ENCODE results near the gene TNFAIP8L2.
A peak's percentile ranks its signal among the peaks of the same experiment; 100 is the strongest.
"Not testable (repeated sequence)": the region's sequence is repeated elsewhere in the genome, so short reads cannot be mapped to it uniquely, and the experiment has no call there.

TNFAIP8L2 gene

GRCh38 chr1:151146412-151147131 is 9.9 kb upstream of the TNFAIP8L2 start, which contains the start of gene SEMA6C:
Gene SEMA6C (minus strand): TSS chr1:151146631. CDS start chr1:151142621, 4,010 bp downstream.
- DNase-seq = peak; percentile 94

- no peak for DNase-seq
Observed at GRCh38 chr1:151147132-151147503, 9.3 kb upstream of the TNFAIP8L2 start.

- no peak for DNase-seq
Observed at GRCh38 chr1:151147665-151148064, 8.8 kb upstream of the TNFAIP8L2 start.

GRCh38 chr1:151157067-151157531 is 650 bp downstream of the TNFAIP8L2 start:
- no peak for DNase-seq

- DNase-seq = no peak
Observed at GRCh38 chr1:151158326-151158725, 1.9 kb downstream of the TNFAIP8L2 start.

GRCh38 chr1:151158751-151159251 is 2.4 kb downstream of the TNFAIP8L2 start:
- DNase-seq = no peak

- no peak for DNase-seq
Observed at GRCh38 chr1:151159373-151159772, 2.9 kb downstream of the TNFAIP8L2 start.

- no peak for DNase-seq
Observed at GRCh38 chr1:151164732-151165280, 8.4 kb downstream of the TNFAIP8L2 start.

- DNase-seq = no peak
Observed at GRCh38 chr1:151165281-151165737, 8.9 kb downstream of the TNFAIP8L2 start.

- peak; percentile 99 for DNase-seq
Observed at GRCh38 chr1:151165738-151166504, 9.5 kb downstream of the TNFAIP8L2 start, which contains the start of the genes LYSMD1 and SCNM1. Gene LYSMD1 (minus strand): TSS chr1:151165902. CDS start chr1:151165258, 644 bp downstream. Gene SCNM1 (plus strand): TSS chr1:151166144. CDS start chr1:151166153, 9 bp downstream.

GRCh38 chr1:151166505-151166956 is 10.1 kb downstream of the TNFAIP8L2 start:
- DNase-seq = no peak

GRCh38 chr1:151167116-151167515 is 10.7 kb downstream of the TNFAIP8L2 start:
- DNase-seq = no peak

GRCh38 chr1:151171190-151171589 is 14.7 kb downstream of the TNFAIP8L2 start:
- no peak for DNase-seq

GRCh38 chr1:151175041-151175741 is 18.7 kb downstream of the TNFAIP8L2 start:
- no peak for DNase-seq

GRCh38 chr1:151175863-151176262 is 19.4 kb downstream of the TNFAIP8L2 start, which contains the start of gene TMOD4:
Gene TMOD4 (minus strand): TSS chr1:151175981. CDS start chr1:151174875, 1,106 bp downstream.
- no peak for DNase-seq

GRCh38 chr1:151176514-151177045 is 20.1 kb downstream of the TNFAIP8L2 start:
- DNase-seq = no peak

- DNase-seq = no peak
Observed at GRCh38 chr1:151184211-151184610, 27.8 kb downstream of the TNFAIP8L2 start.

GRCh38 chr1:151187205-151187604 is 30.8 kb downstream of the TNFAIP8L2 start:
- no peak for DNase-seq

- DNase-seq = not testable (repeated sequence)
Observed at GRCh38 chr1:151188667-151189066, 32.2 kb downstream of the TNFAIP8L2 start.

- peak; percentile 96 for DNase-seq
Observed at GRCh38 chr1:151189637-151190445, 33.4 kb downstream of the TNFAIP8L2 start, which contains the start of gene VPS72. Gene VPS72 (minus strand): TSS chr1:151190197. CDS start chr1:151190121, 76 bp downstream.

- DNase-seq = no peak
Observed at GRCh38 chr1:151192047-151192446, 35.6 kb downstream of the TNFAIP8L2 start.
